Measurements from ENCODE around the gene TMEM14B. TPM values are rescaled to one million over a fixed set of nuclear protein-coding genes. Genes with fewer than 3 reads are reported as not detected.

The TMEM14B gene
- total RNA-seq = 82.8 and 106 TPM in 2 replicates

GRCh38 chr6:10747251-10747972, at the start of gene TMEM14B:
Gene TMEM14B, plus strand, starts transcription at chr6:10747805. Its CDS starts 1,441 bp downstream, at chr6:10749246.

GRCh38 chr6:10722820-10723566, 24.6 kb upstream of the TMEM14B start, which contains the start of gene TMEM14C:
Gene TMEM14C, plus strand, starts transcription at chr6:10723070. Its CDS starts 1,544 bp downstream, at chr6:10724614.

Other genes starting within 250 kb of the TMEM14B start
- gene GCNT2, start 226.5 kb upstream of the TMEM14B start, total RNA-seq = 5.2 and 12.2 TPM in 2 replicates
- 1.1 TPM in 1 of 2 replicates, not detected in the other for gene C6orf52, start 53.2 kb upstream of the TMEM14B start, total RNA-seq
- 29.6 and 37.1 TPM in 2 replicates for gene PAK1IP1, start 52.8 kb upstream of the TMEM14B start, total RNA-seq
- gene TMEM14C, start 24.7 kb upstream of the TMEM14B start, total RNA-seq = 93.6 and 98.1 TPM in 2 replicates
- not detected in 2 replicates for gene MAK, start 90.7 kb downstream of the TMEM14B start, total RNA-seq
- not detected in 2 replicates for gene GCM2, start 134.2 kb downstream of the TMEM14B start, total RNA-seq
- under 0.01 TPM in 1 of 2 replicates, not detected in the other for gene SYCP2L, start 139.2 kb downstream of the TMEM14B start, total RNA-seq